ENCODE results near the gene SERPINI1.

Gene SERPINI1

GRCh38 chr3:167851171-167851570, 115.7 kb downstream of the SERPINI1 start:
- no peak for DNase-seq (ENCODE audit: low spot score)

- DNase-seq (ENCODE audit: low spot score), result no peak
Measured at GRCh38 chr3:167851749-167852148, 116.2 kb downstream of the SERPINI1 start.

- DNase-seq (ENCODE audit: low spot score), result no peak
Measured at GRCh38 chr3:167852216-167852615, 116.7 kb downstream of the SERPINI1 start.

GRCh38 chr3:167854063-167854462, 118.5 kb downstream of the SERPINI1 start:
- no peak for DNase-seq (ENCODE audit: low spot score)

GRCh38 chr3:167854846-167855245, 119.3 kb downstream of the SERPINI1 start:
- no peak for DNase-seq (ENCODE audit: low spot score)

GRCh38 chr3:167855306-167855705, 119.8 kb downstream of the SERPINI1 start:
- DNase-seq (ENCODE audit: low spot score), result no peak

- no peak for DNase-seq (ENCODE audit: low spot score)
Measured at GRCh38 chr3:167858865-167859264, 123.3 kb downstream of the SERPINI1 start.

GRCh38 chr3:167859610-167860009, 124.1 kb downstream of the SERPINI1 start:
- no peak for DNase-seq (ENCODE audit: low spot score)

- no peak for DNase-seq (ENCODE audit: low spot score)
Measured at GRCh38 chr3:167861649-167862048, 126.1 kb downstream of the SERPINI1 start.

GRCh38 chr3:167862104-167862730, 126.7 kb downstream of the SERPINI1 start:
- no peak for DNase-seq (ENCODE audit: low spot score)

GRCh38 chr3:167863811-167864551, 128.5 kb downstream of the SERPINI1 start:
- DNase-seq (ENCODE audit: low spot score), result no peak

GRCh38 chr3:167864552-167864874, 129.0 kb downstream of the SERPINI1 start:
- no peak for DNase-seq (ENCODE audit: low spot score)

- DNase-seq (ENCODE audit: low spot score), result no peak
Measured at GRCh38 chr3:167866331-167866730, 130.8 kb downstream of the SERPINI1 start.

GRCh38 chr3:167867981-167868380, 132.5 kb downstream of the SERPINI1 start:
- DNase-seq (ENCODE audit: low spot score), result no peak

- DNase-seq (ENCODE audit: low spot score), result no peak
Measured at GRCh38 chr3:167870181-167870580, 134.7 kb downstream of the SERPINI1 start.

- DNase-seq (ENCODE audit: low spot score), result no peak
Measured at GRCh38 chr3:167870759-167871158, 135.2 kb downstream of the SERPINI1 start.

- no peak for DNase-seq (ENCODE audit: low spot score)
Measured at GRCh38 chr3:167872032-167872431, 136.5 kb downstream of the SERPINI1 start.

GRCh38 chr3:167872941-167873340, 137.4 kb downstream of the SERPINI1 start:
- no peak for DNase-seq (ENCODE audit: low spot score)

- no peak for DNase-seq (ENCODE audit: low spot score)
Measured at GRCh38 chr3:167874671-167875372, 139.3 kb downstream of the SERPINI1 start.

All from CD4-positive, alpha-beta T cell treated with Interleukin-6 at 100 ng/mL for 8 hours (primary cell).